ENCODE results near the gene PDE4DIP. TPM values are rescaled to one million over a fixed set of nuclear protein-coding genes. Genes with fewer than 3 reads are reported as not detected.
"Not testable (repeated sequence)": the region's sequence is repeated elsewhere in the genome, so short reads cannot be mapped to it uniquely, and the experiment has no call there.

The PDE4DIP gene
- total and polyA plus RNA-seq, 4 donors: 7.3 to 65.4 (median 24.6) TPM

DNA sequence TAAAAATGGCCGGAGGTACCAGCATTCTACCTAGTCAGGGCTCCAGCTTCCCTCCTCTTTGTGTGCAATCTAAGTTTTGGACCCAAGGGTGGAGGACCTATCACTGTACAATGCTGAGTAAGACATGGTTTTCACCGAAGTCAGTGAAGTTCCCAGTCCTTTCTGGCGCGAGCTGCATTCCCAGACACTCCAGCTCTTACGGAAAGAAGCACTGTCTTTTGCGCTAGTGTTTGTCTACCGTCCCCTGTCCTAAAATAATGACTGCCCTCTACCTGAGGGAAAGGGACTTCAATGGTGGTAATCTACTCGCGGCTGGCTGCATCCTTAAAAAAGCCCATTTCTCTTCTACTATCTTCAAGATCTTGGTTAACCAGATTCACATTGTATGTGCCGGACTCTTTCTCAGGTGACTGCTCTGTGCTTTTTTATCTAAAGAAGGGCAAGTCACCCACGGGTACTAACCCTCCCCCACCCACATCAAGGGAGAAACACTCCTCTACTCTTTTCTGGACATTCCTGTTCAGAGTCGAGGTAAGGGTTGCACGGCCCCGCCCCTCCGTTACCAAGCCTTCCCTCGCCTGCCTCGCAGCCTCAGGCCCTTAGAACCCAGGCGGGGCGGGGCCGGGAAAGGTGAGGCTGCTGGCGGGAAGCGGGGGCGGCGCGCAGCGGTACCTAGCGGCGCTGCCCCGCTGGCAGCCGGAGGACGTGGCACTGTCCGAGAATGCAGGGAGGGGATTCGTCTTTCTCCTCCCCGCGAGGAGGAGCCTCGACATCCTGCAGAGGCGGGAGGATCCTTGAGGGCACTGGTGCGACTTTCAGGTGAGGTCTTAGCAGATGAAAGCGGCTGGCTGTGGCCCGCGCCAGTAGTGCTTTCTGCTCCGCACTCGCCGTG lies 107.4 kb downstream of the PDE4DIP start:
- not testable (repeated sequence) for H3K4me1 ChIP-seq (ENCODE audit: control insufficient read depth in 4 of 4, insufficient read depth in 4 of 4, low read length in 3 of 4); H3K9ac ChIP-seq (ENCODE audit: low read depth in 1 of 2, low read length in 2 of 2); H3K9me3 ChIP-seq (ENCODE audit: control insufficient read depth in 4 of 4, low read length in 3 of 4); H3K27me3 ChIP-seq (ENCODE audit: control insufficient read depth in 4 of 4, insufficient read depth in 4 of 4, low read length in 3 of 4); H3K36me3 ChIP-seq (ENCODE audit: control insufficient read depth in 4 of 4, insufficient read depth in 3 of 4, low read depth in 1 of 4, low read length in 3 of 4)
- TF ChIP-seq RAD21 (IDR thresholded peaks at IDR 0.05) (peak in 1 of 2 donors; percentile 22), EGR1 (IDR thresholded peaks at IDR 0.05; ENCODE audit: low read depth in 2 of 2) (peak in 1 of 2 donors; percentile 74), RXRA (IDR thresholded peaks at IDR 0.05) (peak in 1 of 2 donors; percentile 3), SP1 (IDR thresholded peaks at IDR 0.05) (peak; percentile 9), YY1 (IDR thresholded peaks at IDR 0.05) (peak; percentile 93)
- TF ChIP-seq, protein P1, sequence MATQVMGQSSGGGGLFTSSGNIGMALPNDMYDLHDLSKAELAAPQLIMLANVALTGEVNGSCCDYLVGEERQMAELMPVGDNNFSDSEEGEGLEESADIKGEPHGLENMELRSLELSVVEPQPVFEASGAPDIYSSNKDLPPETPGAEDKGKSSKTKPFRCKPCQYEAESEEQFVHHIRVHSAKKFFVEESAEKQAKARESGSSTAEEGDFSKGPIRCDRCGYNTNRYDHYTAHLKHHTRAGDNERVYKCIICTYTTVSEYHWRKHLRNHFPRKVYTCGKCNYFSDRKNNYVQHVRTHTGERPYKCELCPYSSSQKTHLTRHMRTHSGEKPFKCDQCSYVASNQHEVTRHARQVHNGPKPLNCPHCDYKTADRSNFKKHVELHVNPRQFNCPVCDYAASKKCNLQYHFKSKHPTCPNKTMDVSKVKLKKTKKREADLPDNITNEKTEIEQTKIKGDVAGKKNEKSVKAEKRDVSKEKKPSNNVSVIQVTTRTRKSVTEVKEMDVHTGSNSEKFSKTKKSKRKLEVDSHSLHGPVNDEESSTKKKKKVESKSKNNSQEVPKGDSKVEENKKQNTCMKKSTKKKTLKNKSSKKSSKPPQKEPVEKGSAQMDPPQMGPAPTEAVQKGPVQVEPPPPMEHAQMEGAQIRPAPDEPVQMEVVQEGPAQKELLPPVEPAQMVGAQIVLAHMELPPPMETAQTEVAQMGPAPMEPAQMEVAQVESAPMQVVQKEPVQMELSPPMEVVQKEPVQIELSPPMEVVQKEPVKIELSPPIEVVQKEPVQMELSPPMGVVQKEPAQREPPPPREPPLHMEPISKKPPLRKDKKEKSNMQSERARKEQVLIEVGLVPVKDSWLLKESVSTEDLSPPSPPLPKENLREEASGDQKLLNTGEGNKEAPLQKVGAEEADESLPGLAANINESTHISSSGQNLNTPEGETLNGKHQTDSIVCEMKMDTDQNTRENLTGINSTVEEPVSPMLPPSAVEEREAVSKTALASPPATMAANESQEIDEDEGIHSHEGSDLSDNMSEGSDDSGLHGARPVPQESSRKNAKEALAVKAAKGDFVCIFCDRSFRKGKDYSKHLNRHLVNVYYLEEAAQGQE (IDR thresholded peaks at IDR 0.05): peak; percentile 12
- Histone ChIP-seq H3K4me3 (ENCODE audit: low read depth in 1 of 3, low read length in 3 of 3) (peak overlapping the region in 2 of 3 donors; percentile 28 to 61), H3K27ac (ENCODE audit: low read depth in 1 of 2, low read length in 2 of 2) (peak overlapping the region; percentile 59 to 72)
- peak; percentile 57 for DNase-seq (ENCODE audit: low spot score)
- 8% methylated on average over 30 of the region's 44 CpGs for WGBS

DNA sequence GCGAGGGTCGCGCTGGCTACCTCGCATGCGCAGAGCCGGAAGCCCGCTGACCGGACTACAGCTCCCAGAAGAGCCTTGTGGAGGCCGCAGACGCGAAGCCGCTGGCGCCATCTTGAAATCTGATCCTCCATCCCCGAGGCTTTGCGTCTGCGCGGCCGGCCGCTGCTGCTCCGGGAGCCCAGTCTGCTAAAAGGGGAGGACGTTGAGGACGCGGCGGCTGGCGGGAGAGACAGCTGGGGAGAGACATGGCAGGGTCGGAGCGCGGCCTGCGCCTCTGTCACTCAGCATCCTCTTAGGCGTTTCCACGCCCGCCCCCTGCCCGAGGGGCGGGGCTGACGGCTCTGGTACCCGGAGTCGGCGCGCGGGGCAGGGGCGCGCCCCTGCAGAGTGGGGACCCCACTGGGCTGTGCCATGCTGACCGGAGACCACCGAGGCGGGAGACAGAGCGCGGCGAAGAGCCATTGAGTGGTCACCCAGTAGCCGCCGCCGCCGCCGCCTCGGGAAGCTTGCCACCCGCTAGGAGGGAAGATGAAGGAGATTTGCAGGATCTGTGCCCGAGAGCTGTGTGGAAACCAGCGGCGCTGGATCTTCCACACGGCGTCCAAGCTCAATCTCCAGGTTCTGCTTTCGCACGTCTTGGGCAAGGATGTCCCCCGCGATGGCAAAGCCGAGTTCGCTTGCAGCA lies 108.2 kb downstream of the PDE4DIP start:
- WGBS: 0% methylated on average over 33 of the region's 66 CpGs
- not testable (repeated sequence) for H3K9me3 ChIP-seq (ENCODE audit: control insufficient read depth in 4 of 4, low read length in 3 of 4)

DNA sequence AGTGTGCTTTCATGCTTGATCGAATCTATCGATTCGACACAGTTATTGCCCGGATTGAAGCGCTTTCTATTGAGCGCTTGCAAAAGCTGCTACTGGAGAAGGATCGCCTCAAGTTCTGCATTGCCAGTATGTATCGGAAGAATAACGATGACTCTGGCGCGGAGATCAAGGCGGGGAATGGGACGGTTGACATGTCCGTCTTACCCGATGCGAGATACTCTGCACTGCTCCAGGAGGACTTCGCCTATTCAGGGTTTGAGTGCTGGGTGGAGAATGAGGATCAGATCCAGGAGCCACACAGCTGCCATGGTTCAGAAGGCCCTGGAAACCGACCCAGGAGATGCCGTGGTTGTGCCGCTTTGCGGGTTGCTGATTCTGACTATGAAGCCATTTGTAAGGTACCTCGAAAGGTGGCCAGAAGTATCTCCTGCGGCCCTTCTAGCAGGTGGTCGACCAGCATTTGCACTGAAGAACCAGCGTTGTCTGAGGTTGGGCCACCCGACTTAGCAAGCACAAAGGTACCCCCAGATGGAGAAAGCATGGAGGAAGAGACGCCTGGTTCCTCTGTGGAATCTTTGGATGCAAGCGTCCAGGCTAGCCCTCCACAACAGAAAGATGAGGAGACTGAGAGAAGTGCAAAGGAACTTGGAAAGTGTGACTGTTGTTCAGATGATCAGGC lies 108.8 kb downstream of the PDE4DIP start:
- WGBS: 4% methylated on average over 24 of the region's 28 CpGs
- peak; percentile 16 for DNase-seq (ENCODE audit: low spot score)
- not testable (repeated sequence) for H3K9me3 ChIP-seq (ENCODE audit: control insufficient read depth in 4 of 4, low read length in 3 of 4); H3K36me3 ChIP-seq (ENCODE audit: control insufficient read depth in 4 of 4, insufficient read depth in 3 of 4, low read depth in 1 of 4, low read length in 3 of 4); H3K4me1 ChIP-seq (ENCODE audit: control insufficient read depth in 4 of 4, insufficient read depth in 4 of 4, low read length in 3 of 4); H3K27me3 ChIP-seq (ENCODE audit: control insufficient read depth in 4 of 4, insufficient read depth in 4 of 4, low read length in 3 of 4)
- H3K9ac ChIP-seq (ENCODE audit: low read depth in 1 of 2, low read length in 2 of 2): peak overlapping the region in 1 of 2 donors; percentile 39
- H3K27ac ChIP-seq (ENCODE audit: low read depth in 1 of 2, low read length in 2 of 2): peak overlapping the region in 1 of 2 donors; percentile 42
- peak overlapping the region; percentile 52 to 76 (median 74) for H3K4me3 ChIP-seq (ENCODE audit: low read depth in 1 of 3, low read length in 3 of 3)

More for the DNA sequence above, 108.2 kb downstream of the PDE4DIP start:
- not testable (repeated sequence) for DNase-seq (ENCODE audit: low spot score); H3K4me1 ChIP-seq (ENCODE audit: control insufficient read depth in 4 of 4, insufficient read depth in 4 of 4, low read length in 3 of 4); H3K27me3 ChIP-seq (ENCODE audit: control insufficient read depth in 4 of 4, insufficient read depth in 4 of 4, low read length in 3 of 4); H3K36me3 ChIP-seq (ENCODE audit: control insufficient read depth in 4 of 4, insufficient read depth in 3 of 4, low read depth in 1 of 4, low read length in 3 of 4); H3K9ac ChIP-seq (ENCODE audit: low read depth in 1 of 2, low read length in 2 of 2)
- H3K4me3 ChIP-seq (ENCODE audit: low read depth in 1 of 3, low read length in 3 of 3): peak overlapping the region; percentile 52 to 76 (median 74)
- H3K27ac ChIP-seq (ENCODE audit: low read depth in 1 of 2, low read length in 2 of 2): peak overlapping the region; percentile 42 to 72
- TF ChIP-seq TAF1 (conservative IDR thresholded peaks at IDR 0.05) (peak; percentile 24), YY1 (IDR thresholded peaks at IDR 0.05) (peak; percentile 95)

DNA sequence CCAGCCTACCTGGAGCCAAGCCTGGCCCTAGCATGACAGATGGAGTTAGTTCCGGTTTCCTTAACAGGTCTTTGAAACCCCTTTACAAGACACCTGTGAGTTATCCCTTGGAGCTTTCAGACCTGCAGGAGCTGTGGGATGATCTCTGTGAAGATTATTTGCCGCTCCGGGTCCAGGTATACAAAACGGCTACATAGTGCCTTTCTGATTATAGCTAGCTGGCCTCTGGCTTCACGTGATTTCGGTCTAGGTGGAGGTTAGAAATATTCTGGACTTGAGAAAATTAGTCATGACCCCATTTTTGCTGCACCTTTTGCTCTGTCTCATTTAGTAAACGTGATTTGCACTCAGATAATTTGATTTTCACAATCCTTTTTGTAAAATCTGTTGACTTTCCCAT lies 109.5 kb downstream of the PDE4DIP start:
- 27% methylated on average over 6 of the region's 7 CpGs for WGBS
- not testable (repeated sequence) for H3K36me3 ChIP-seq (ENCODE audit: control insufficient read depth in 4 of 4, insufficient read depth in 3 of 4, low read depth in 1 of 4, low read length in 3 of 4); H3K9me3 ChIP-seq (ENCODE audit: control insufficient read depth in 4 of 4, low read length in 3 of 4); H3K4me1 ChIP-seq (ENCODE audit: control insufficient read depth in 4 of 4, insufficient read depth in 4 of 4, low read length in 3 of 4); H3K27me3 ChIP-seq (ENCODE audit: control insufficient read depth in 4 of 4, insufficient read depth in 4 of 4, low read length in 3 of 4); DNase-seq (ENCODE audit: low spot score)
- Histone ChIP-seq H3K9ac (ENCODE audit: low read depth in 1 of 2, low read length in 2 of 2) (peak overlapping the region in 1 of 2 donors; percentile 86), H3K27ac (ENCODE audit: low read depth in 1 of 2, low read length in 2 of 2) (peak overlapping the region; percentile 12 to 46), H3K4me3 (ENCODE audit: low read depth in 1 of 3, low read length in 3 of 3) (peak overlapping the region in 2 of 3 donors; percentile 34 to 59)

DNA sequence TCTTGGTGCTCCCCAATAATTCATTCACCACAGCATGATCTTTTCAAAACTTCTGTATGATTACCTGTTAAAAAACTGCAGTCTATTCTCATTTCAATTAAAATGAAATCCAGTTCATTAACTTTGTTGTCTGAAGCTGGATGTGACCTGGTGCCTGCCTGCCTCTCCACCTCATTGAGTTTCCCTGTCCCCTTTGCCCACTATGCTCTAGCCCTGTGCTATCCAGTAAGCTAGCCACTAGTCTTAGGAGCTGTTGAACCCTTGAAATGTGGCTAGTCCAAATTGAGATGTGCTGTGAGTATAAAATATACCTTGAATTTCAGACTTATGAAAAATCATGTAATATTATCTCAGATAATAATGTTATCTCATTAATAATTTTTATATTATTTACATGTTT lies 114.1 kb downstream of the PDE4DIP start:
- not testable (repeated sequence) for H3K9me3 ChIP-seq (ENCODE audit: control insufficient read depth in 4 of 4, low read length in 3 of 4); H3K27me3 ChIP-seq (ENCODE audit: control insufficient read depth in 4 of 4, insufficient read depth in 4 of 4, low read length in 3 of 4); H3K4me3 ChIP-seq (ENCODE audit: low read depth in 1 of 3, low read length in 3 of 3); H3K27ac ChIP-seq (ENCODE audit: low read depth in 1 of 2, low read length in 2 of 2); H3K36me3 ChIP-seq (ENCODE audit: control insufficient read depth in 4 of 4, insufficient read depth in 3 of 4, low read depth in 1 of 4, low read length in 3 of 4); DNase-seq (ENCODE audit: low spot score); H3K9ac ChIP-seq (ENCODE audit: low read depth in 1 of 2, low read length in 2 of 2); H3K4me1 ChIP-seq (ENCODE audit: control insufficient read depth in 4 of 4, insufficient read depth in 4 of 4, low read length in 3 of 4)

All from liver (tissue), 9 donors.